ENCODE results near the gene KCND2.

KCND2 gene

GRCh38 chr7:120703585-120704240, 430.7 kb downstream of the KCND2 start:
- no peak for DNase-seq (ENCODE audit: low read depth)

DNA sequence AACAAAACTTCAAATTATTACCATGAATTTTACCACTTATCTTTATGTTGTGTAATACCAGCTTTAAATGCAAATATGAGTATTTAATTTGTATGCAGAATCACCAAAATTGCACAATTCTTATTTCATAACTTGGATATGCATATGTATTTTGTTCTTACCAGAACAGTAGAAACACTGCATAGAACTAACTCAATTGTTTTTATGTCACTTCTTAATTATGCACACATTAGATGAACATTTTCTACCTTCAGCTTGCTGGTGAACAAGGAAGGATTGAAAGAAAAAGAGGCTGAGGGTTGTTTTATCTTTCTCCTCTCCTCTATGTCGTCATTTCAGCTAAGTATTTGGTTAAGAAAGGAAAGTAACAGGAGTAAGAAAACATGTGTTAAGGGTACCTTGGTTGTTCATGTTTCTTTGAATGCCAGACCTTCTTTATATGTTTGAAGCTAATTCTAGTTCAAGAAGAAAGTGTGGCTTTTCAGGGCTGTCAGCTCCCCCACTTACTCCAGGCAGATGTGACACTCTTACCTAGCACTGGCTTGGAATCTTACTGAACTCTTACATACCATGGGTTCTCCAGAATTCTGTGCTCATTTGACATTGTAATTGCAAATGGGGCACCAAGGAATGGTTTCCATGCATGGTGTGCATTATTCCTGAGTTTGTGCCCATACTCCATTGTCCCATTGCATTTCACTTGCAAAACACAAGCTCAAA, 436.4 kb downstream of the KCND2 start:
- DNase-seq (ENCODE audit: low read depth), result no peak

- DNase-seq (ENCODE audit: low read depth), result no peak
Measured at GRCh38 chr7:120709972-120710320, 437.0 kb downstream of the KCND2 start.

DNA sequence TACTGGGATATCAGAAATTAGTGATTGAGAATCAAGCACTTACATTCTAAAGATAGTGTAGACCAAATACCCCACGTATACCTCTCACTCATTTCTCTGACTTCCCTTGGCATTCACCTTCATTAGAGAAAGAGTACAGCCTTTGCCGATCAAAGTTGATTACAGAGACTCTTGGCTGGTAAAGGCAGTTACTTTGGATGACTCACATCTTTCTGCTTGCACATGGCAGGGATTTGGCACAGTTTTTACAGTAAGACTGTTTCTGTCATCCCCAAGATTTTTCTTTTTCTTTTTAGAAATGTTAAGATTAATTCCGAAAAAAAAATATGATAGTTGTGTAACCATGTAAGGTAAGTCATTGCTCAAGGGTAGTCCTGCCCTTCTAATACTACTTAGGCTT, 442.0 kb downstream of the KCND2 start:
- DNase-seq (ENCODE audit: low read depth), result no peak

GRCh38 chr7:120716307-120716706, 443.3 kb downstream of the KCND2 start:
- DNase-seq (ENCODE audit: low read depth), result no peak

- DNase-seq (ENCODE audit: low read depth), result no peak
Measured at GRCh38 chr7:120717166-120717565, 444.2 kb downstream of the KCND2 start.

DNA sequence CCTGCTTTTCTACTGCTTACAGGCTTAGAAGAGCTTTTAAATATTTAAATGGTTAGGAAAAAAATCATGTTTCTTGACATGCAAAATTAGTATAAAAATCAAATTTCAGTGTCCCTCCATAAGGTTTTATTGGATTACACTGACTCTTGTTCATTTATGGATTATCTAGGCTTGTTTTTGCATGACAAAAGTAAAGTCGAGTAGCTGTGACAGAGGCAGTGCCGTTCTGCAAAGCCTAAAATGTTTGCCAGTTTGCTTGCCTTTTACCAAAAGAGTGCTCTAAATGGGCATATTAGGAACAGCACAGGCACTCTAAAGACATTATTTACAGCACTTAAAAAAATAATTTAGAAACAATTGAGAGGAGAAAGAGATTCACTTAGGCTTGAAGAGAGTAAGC, 445.4 kb downstream of the KCND2 start:
- no peak for DNase-seq (ENCODE audit: low read depth)

DNA sequence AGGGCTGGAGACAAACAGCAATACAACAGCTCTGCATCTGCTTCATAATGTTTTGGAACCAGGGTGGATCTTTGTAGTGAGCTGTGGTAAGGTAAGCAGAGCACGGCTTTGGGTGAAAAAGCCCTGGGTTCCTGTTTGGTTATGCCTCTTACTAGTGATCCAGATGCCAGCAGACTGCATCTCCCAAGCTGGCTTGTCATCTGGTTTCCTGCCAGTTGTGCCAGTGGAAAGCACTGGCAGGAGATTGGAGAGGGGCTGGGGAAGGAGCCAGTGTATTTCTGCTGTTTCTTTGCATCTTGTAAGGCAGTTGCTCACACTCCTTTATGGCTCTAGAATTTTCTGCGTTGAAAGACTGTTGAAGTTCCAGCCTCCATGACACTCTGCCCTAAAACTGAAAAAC, 447.3 kb downstream of the KCND2 start:
- no peak for DNase-seq (ENCODE audit: low read depth)

GRCh38 chr7:120723465-120724385, 450.8 kb downstream of the KCND2 start:
- no peak for DNase-seq (ENCODE audit: low read depth)

DNA sequence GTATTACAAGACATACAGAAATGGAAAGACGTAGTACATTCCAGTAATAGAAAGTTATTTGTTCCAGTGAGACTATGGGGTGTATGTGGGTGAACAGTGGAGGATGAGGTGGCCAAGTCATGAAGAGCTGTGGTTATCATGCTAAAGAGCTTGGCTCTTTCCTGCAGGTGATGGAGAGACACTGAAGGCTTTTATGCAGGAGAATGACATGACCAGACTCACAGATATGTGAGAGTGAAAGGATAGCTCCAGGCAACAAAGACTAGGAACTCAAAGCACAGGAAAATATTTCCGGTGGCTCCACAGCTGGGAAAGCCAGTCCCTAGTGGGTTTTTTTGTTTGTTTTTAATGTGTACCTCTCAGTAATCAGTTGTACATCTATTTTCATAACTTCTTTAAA, 451.5 kb downstream of the KCND2 start:
- DNase-seq (ENCODE audit: low read depth), result no peak

DNA sequence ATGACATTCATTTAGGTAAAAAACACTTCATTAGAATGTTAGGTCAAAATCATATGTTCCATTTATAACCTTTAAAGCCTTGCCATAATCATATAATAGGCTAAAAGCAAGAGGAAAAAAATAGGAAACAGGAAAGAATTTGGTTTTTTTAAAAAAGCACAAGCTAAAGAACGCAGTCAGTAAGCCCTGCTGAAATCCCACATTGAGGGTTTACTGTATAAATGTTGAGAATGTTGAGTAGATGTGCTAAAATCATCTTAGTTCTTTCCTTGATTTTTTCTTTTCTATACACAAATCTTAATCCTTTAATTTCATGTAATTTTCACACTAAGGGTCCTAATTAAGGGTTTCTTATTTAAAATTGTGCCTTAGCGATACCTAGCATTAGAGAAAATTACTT, 452.0 kb downstream of the KCND2 start:
- DNase-seq (ENCODE audit: low read depth), result no peak

DNA sequence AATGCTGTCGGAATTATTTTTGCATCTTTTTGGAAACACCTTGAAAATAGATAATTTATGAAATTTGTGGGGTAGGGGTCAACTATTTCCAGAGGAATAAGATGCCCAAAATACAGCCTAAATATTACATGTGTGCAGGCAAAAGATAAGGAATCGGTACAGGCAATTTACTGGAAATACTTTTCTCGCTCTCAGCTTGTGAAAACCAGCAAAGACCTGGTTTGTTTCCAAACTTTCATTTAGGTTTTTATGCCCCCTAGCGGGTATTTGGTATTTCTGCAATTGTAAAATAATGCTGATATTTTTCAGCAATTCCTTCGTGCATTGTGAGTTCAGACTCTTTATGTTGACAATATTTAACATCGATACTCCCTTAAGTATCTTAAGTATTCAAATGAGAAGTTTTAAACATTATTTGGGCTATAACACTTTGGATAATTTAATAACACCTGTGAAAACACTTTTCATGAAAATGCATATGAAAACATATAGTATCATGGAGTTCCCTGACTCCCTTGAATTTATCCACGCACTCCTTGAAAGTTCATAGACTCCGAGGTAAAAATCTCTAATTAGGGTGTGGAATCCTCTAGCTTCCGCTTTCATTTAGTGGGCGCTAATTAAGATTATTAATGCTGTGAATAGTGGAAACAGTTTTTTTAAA, 452.5 kb downstream of the KCND2 start:
- no peak for DNase-seq (ENCODE audit: low read depth)

- no peak for DNase-seq (ENCODE audit: low read depth)
Measured at GRCh38 chr7:120729245-120729644, 456.3 kb downstream of the KCND2 start.

- DNase-seq (ENCODE audit: low read depth), result no peak
Measured at GRCh38 chr7:120731271-120731670, 458.3 kb downstream of the KCND2 start.

DNA sequence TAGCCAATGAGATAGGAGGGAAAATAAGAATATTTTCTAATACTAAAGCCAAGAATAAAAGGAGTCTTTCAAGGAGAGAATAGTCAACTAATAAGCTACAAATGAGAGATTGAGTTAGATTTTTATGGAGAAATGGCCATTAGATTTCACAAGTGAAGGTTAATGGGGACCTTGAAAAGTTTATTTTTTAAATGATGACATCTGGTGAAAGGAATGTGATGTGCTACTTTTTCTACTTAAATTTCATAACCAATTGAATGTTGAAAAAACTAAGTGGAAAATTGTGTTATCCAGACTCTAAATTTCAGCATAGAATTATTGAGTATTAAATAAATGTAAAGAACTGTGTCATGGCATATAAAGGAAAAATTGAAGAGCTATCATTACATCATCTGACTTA, 459.3 kb downstream of the KCND2 start:
- DNase-seq (ENCODE audit: low read depth), result no peak

GRCh38 chr7:120733143-120733542, 460.2 kb downstream of the KCND2 start:
- no peak for DNase-seq (ENCODE audit: low read depth)

GRCh38 chr7:120733835-120734234, 460.9 kb downstream of the KCND2 start:
- DNase-seq (ENCODE audit: low read depth), result no peak

DNA sequence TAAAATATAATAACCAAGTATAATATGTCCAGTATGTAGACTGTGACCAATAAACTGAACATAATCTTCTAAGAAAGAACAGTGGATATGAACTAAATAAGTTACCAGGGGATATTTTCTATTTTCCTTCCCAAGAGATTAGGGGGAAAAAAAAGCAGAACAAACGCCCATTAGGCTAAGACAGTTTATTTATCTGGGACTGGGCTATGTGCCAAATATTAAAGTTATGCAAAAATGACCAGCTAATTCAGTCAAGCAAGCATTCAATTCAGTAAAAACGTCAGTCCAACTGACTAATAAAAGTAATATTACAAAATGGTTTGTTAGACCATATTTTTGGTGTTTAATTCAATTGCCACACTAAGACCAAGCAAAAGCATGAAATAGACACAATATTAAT, 462.8 kb downstream of the KCND2 start:
- no peak for DNase-seq (ENCODE audit: low read depth)

DNA sequence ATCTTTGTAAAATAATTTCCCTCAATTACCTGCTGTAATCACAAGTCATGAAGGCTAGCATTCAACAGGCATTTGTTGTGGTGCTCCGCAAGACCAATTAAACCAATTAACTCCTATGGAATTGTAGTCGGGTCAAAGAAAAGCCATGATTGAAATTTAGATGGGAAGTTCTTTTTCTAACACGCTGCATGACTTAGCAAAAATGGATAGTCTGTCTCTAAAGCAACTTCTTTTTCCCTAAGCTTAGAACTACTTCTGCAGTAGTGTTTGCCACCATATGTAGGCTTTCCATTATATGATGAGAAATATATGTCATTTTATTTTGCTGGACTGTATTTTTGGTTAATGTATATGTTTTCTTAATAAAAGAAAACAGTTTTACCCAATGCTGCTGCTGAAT, 465.8 kb downstream of the KCND2 start:
- DNase-seq (ENCODE audit: low read depth), result no peak

GRCh38 chr7:120740348-120740747, 467.4 kb downstream of the KCND2 start:
- DNase-seq (ENCODE audit: low read depth), result no peak

GRCh38 chr7:120741371-120742042, 468.5 kb downstream of the KCND2 start:
- DNase-seq (ENCODE audit: low read depth), result no peak

DNA sequence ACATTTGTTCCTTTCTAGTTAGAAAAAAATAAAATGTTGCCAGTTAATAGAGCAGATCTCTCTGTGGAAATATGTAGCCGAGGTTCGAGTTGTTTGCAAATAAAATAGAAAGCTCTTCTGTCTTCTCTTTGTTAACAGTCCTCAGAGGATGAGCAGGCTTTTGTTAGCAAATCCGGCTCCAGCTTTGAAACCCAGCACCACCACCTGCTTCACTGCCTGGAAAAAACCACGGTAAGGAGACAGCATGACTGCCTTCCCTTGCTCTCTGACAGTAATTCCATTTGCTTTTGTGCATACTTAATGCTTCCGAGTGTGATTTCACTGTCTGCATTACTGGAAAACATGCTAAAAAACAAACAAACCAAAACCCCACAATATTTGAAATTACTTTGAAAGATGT, 469.4 kb downstream of the KCND2 start:
- DNase-seq (ENCODE audit: low read depth), result no peak
